HG03521 (cell line): ENCODE measurements around the gene MYO10.
"Not testable (repeated sequence)": the region's sequence is repeated elsewhere in the genome, so short reads cannot be mapped to it uniquely, and the experiment has no call there.

Experiments
- ATAC-seq: cut with Tn5 transposase; IDR thresholded peaks from one replicate; pipeline ENCODE4 v1.9.1; 2021; ENCODE audit warnings: mild to moderate bottlenecking, moderate library complexity; ENCODE audit not compliant: unreplicated experiment

The MYO10 gene

DNA sequence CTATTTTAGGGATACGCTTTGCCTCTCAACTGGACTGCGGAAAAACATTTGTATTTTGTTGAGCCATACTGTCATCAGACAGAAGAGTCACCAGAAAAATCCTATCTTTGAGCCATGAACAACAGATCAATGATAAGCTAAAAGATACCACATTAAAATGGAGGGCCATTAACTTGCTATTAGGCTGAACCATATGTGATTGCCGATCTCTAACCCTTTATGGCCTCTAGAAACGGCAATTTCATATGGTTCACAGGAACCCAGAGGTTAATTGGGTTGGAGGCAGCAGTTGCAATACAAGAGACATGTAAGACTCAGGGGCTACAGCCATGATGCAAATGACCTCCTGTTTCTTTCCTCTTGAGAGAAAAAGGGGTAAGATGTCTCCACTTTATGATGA is 69.8 kb downstream of the MYO10 start:
- no peak for ATAC-seq

DNA sequence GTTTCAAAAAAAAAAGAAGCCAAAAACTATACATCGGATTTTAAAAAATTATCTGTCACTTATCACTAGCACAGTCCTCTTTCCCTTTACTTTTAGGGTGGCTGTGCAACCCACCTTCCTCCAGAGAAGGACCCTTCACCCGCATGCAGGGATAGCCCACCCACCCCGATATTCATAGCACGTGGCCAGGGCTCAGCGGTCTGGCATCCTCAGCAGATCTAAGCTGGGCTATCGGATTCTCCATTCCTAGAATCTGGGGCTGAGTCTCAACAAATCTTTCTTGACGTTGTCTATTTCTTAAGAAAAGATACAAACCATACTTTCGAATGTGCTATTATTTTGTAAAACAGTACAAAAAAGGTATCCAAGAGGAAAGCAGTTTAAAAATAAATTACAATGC is 70.9 kb downstream of the MYO10 start:
- ATAC-seq, result no peak

DNA sequence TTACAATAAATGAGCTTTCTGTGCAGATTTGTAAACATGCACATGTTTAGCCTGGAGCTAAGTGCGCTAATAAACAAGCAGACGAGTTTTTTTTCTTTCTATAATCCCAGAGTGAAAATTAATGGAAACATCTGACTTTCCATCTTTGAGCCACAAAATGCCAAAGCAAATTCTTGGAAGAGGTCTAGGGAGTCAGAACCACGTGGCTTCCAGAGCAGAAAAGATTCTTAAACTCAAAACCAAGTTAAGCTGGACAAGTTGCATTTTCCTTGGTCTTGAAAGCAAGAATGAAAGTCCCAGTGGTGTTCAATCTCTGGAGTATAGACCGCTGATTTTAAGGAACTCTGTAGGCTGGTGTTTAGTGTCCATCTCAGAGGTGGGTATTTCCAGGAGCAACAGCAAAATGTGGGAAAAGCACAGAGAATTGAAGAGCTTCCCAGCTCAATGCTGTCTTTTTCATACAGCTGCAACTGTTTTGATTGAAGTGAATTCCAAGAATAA is 71.4 kb downstream of the MYO10 start:
- no peak for ATAC-seq

DNA sequence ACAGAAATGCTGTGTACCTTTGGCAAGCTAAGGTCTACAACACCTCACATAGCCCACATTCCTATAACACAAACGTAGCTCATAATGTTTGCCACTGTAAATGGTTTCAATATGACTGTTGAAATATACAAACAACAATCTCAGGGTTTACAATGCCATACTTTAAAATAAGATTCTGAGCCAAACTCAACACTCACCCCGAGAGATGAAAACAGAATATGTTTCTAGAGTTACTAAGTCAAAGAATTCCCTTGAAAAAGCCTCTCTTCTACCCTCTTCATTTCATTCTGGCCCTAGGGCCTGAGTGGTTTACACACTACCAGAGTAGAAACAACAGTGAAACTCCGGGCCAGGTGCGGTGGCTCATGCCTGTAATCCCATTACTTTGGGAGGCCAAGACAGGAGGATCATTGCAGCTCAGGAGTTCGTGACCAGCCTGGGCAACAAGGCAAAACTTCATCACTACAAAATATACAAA is 72.6 kb downstream of the MYO10 start:
- no peak for ATAC-seq

DNA sequence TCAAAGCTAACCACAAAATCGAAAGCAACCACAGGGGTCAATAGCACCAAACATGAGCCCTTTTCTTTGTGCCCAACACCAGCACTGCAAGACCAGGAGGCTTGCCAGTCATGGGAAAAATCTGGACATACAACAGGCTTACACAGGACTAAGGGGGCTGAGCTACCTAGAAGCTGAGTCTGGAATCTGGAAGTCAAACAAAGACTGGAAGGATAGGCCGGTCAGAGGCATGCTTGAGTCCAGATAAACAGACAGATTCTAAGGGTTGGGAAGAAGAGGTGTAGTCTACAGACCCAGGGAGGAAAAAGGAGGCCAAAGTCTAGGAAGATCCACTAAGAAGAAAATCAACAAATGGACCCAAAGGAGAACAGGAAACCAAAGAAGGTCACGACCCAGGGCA is 73.3 kb downstream of the MYO10 start:
- no peak for ATAC-seq

DNA sequence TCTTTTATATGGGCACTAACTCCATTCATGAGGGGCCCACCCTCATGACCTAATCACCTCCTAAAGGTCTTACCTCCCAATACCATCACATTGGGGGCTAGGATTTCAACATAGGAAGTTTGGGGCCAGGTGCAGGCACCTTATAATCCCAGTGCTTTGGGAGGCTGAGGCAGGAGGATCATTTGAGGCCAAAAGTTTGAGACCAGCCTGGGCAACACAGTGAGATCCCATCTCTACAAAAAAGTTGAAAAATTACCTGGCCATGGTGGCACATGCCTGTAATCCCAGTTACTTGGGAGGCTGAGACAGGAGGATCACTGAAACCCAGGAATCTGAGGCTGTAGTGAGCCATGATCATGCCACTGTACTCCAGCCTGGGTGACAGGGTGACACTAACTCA is 76.7 kb downstream of the MYO10 start:
- ATAC-seq, result no peak

DNA sequence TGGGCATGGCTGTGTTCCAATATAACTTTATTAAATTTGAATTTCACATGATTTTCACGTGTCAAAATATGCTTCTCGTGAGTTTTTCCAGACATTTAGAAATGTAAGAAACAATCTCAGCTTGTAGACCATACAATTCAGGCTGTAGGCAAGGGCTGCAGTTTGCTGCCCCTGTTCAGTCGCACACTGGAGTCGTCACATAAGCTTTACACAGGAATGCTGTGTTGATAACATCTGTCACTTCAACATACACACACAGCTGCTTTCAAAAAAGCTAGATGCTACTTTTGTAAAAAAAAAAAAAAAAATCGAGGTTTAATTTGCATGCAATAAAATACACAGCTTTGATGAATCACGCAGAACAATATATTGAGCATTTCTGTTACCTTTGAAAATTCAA is 77.9 kb downstream of the MYO10 start:
- ATAC-seq, result no peak

DNA sequence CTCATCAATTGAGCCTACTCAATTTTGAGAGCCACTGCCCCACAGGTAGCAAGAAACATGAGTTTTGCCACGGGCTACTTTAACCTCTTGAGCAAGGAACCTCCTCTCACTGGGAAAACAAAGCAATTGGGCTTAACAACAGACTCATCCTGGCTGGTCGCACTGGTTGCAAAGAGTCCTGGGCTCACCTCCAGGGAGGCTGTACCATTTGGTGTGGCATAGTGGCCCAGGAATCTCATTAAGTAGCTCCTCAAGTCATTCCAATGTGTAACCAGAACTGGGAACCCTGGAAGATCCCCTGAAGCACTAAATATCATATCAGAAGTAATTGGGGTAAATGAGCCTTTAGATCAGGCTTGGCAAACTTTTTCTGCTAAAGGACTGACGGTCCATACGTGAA is 78.5 kb downstream of the MYO10 start:
- ATAC-seq, result no peak

DNA sequence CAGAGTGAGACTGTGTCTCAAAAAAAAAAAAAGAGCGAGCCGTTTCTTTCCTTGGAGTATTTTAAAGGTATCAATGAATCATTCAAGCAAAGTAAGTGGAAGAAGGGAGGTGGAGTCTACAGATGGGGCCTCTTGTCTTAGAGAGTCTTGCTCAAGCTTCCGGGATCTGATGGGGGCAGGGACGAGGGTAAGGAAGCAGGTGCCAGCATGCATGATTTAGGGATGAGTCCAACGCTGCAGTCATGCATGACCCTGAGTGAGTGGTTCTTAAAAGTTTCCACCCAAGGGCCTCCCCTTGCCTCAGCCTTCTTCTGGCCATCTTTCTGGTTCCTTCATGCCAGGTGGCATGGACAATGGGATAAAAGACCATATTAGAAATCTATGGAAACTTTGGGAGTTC is 79.6 kb downstream of the MYO10 start:
- ATAC-seq, result no peak

DNA sequence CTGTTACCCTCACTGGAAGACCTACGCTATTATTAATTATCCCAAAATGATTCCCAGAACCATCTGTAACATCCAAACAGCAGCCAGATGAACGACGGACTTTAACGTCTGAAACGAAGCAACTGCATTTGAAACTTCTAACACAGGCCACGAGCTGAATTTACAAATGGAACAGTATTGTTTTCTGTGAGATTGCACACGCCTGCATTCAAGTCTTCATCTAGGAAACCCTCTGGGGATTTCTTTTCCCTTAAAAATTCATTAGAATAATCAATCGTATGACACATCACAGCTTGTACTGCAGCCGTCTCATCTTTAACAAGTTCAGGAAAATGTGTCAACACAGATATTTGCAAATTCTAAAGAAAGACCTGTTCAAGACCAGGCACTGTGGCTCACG is 80.2 kb downstream of the MYO10 start:
- ATAC-seq, result no peak

DNA sequence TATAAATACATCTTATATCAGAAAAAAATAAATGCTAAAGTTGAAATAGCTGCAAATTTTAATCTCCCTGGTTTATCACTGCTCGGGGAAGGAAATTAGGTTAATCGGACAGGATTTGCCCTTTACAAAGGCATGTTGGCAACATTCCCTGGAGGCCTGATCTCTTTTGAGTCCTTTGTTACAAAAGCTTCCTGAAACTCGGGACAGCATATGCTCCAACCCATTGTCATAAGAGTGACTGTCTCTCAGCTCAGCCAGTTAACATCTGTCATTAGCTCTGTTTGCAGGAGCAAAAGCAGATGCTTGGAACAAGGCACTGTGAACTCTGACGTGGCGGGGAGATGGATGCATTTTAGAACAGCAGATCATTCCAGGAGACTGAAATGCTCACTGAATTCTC is 80.6 kb downstream of the MYO10 start:
- no peak for ATAC-seq

DNA sequence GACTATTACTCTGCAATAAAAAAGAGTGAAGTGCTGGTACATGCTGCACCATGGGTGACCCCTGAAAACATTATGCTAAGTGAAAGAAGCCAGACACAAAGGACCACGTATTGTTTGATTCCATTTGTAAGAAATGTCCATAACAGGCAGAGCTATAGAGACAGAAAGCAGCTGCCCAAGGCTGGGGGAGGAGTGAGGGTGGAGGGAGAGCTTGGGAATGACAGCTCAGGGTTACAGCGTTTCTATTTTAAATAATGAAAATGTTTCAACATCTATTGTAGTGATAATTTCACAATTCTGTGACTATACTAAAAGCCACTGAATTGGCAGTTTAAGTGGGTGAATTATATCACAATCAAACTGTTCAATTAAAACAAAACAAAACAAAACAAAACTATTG is 81.7 kb downstream of the MYO10 start:
- ATAC-seq, result no peak

DNA sequence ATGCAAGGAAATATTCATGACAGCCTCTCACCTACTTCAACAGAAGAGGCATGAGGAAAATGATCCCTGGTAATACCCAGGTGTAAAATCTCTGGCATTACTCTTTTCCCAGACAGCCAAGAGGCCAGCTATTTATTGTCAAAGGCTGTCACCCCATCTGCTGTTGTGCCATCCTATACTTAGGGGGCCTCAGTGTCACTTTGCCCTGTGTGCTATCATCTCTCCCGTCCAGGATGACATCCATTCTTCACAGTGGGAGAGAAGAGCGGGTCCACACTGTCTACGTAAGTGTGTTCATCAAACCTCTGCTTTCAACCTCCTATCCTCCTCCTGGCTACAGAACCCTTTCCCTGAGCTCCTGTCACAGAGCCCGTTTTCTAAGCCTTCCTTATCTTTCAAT is 82.6 kb downstream of the MYO10 start:
- no peak for ATAC-seq

DNA sequence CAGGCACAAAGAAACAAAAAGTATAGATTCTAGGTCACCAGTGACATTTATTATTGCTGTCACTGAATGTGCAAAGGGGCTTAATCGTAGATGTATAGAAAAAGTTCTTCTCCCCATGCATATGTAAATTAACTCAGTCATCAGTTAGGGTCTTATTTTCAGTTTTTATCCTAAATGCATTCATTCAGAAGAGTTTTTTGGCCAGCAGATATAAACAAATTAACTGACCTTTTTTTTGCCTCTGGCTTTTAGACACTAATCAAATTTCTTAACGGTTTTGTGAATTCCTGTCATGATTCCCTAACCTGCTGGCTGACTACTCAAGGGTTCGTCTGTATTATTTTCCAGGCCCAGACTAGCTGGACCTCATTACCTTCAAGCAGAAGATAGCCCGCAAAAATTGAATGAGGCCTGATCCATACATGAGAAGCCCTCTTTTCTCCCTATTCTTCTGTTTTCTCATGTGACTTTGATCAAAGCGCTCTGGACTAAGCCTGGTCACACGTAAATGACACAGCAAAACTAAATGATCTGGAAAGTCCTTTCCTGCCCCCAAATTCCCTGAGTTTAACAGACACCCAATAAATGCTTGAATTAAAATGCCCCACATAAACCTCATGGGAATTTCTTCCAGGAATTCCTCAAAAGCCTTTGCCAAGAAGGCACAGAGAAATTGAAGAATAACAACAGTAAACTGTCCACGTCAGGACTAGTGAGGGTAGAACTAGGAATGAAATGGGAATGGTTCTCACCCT is 83.7 kb downstream of the MYO10 start:
- no peak for ATAC-seq

DNA sequence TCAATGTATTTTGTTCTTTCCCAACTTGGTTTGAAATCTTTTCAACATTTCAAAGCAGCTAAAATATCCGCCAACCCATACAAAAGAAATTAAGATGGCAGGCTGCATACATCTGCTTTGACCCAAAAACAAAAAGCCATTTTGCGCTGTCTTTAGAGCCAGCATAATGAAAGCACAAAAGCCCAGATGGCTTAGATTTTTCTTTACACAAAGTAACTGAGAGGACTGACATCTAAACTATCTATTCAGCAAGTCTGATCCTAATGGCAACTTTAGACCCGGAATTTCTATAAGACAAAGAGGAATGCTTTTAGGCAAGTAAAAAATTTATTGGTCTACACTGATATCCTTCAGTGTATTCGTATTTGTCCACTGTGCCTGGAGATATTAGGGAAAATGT is 86.3 kb downstream of the MYO10 start:
- no peak for ATAC-seq

DNA sequence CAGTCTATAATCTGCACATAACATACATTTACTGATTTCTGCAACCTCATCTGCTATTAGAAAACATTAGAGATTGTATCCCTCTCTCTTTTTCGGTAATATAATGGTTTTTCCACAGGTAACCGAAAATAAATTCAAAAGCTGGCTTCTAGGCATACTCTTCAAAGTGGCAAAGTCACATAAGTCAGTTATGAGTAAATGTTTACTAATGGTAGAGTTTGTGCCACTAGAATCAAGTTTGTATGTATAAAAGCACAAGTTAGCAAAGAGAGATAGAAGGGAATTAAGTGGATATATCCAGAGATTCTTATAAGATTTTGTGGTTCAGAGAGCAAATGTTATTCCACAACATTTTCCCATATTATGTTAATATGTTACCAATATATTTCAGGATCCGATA is 86.9 kb downstream of the MYO10 start:
- no peak for ATAC-seq

DNA sequence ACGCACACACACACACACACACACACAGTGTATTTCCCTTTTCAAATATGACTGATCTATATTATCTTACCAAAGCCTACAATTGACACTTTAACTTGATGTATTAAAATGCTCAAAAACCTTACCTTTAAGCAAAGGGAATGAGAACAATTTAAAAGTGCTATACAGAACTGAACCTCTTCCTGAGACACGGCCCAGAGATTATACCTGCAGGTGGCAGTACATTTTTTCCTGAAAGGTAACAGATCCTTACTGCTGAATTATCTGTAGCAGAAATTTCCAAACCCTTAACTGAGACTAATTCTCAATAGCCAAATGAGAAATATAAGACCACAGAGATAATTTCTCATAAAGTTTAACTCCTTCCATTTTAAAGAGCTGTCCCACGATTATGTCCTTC is 91.1 kb downstream of the MYO10 start:
- no peak for ATAC-seq

DNA sequence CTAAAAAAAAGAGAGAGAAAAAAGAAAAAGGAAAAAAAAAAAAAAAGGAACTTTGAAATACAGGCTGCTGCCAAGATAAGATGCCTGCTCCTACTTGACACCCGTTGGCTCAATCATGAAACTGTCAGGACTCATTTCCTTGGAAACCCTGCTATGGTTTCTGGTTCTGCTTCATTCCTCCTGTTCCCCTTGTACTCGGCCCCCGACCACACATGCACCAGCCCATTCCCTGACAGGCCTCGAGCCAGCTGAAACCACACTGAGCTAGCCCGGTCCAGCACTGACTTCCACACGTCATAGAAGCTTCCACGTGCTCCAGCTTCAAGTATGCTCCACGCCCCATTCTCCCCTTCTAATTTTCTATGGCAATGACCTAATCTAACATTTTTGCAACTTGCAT is 93.2 kb downstream of the MYO10 start:
- ATAC-seq, result no peak

DNA sequence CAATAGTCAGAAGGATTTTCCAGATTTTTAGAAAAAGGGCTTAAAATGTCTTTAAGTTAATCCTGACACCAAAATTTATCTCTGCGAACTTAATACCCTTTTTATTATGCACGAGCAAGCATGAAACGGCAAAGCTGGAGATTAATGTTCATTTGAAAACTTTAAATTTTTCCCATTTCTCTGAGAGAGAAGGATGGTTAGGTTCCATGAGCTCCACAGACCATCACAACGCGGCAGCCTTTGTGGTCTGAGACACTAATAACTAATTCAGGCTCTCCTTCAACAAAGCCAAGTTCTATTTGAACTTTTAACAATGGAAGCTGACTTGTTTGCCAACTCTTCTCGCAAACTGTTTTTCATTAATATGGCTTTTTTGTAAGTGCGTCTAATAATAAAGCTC is 94.7 kb downstream of the MYO10 start:
- ATAC-seq, result no peak

DNA sequence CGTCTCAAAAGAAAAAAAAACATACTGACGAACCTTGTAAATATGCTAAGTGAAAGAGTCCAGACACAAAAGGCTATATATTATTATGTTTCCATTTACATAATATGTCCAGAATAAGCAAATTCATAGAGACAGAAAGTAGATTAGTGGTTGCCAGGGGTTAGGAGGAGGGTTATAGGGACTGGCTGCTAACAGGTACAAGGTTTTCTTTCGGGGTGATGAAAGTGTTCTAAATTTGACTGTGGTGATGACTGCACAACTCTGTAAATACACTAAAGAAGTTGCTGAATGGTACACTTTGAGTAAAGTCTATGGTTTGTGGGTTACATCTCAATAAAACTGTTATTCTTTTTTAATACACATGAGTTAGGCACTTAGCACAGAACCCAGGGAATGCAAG is 98.8 kb downstream of the MYO10 start:
- no peak for ATAC-seq

DNA sequence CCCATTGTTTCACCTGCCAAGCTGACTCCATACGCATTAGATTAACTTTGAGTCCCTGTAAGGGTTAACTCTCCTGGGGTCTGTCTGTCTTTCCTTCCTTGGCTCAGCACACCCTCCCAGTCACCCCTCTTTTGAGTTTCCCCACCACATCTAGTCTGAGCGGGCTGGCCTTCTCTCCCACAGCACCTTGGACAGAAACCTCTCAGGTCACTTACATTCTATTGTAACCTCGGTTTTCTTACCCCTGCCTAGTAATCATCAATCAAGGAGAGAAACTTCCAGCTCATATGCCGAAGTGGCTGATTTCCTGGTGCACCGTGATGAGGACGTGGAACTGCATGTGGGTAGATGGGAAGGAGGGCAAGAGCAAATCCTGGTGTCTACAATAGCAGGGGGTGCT is 102.1 kb downstream of the MYO10 start:
- ATAC-seq, result no peak

DNA sequence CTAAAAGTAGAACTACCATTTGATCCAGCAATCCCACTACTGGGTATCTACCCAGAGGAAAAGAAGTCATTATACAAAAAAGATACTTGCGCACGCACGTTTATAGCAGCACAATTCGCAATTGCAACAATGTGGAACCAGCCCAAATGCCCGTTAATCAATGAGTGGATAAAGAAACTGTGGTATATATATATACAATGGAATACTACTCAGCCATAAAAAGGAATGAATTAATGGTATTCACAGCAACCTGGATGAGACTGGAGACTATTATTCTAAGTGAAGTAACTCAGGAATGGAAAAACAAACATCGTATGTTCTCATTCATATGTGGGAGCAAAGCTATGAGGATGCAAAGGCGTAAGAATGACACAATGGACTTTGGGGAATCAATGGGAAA is 104.8 kb downstream of the MYO10 start:
- not testable (repeated sequence) for ATAC-seq

DNA sequence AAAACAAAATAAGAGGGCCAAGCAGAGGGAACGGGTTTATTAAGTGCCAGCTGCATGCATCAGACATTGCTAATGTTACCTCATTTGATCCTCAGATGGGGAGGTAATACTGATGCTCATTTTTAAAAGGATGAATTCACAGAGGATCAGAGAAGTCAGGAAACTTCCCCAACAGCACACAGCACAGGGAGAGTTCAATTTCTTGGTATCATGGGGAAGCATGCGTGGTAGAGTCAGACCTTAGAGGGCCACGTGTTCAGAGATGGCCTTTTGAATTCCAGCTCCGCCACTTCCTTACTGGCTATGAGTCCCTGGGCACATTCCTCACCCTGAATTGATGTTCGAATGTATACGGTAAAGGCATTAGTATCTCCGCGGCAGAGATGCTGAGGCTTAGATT is 108.3 kb downstream of the MYO10 start:
- no peak for ATAC-seq
